HepG2 (cell line): ENCODE results near the gene LHFPL6. TPM values are rescaled to one million over a fixed set of nuclear protein-coding genes. Genes with fewer than 3 reads are reported as not detected.

Experiments used
- ATAC-seq: fragments of 200-7000 bp; cut with Tn5 transposase; 3 replicates; pipeline ENCODE4 v1.9.1; 2020; ENCODE audit warnings: mild to moderate bottlenecking, moderate library complexity
- BruUV-seq: library from RNA; stranded (reverse); fragments of 400-500 nt; replicated peaks from 2 replicates; lab custom pipeline; 2021; lab: Mats Ljungman, UMichigan
- CTCF ChIA-PET: fragments of 300-600 bp; formaldehyde crosslinking; extraction: SDS; loops from one replicate; lab custom pipeline; 2021; ENCODE audit warnings: low total read pairs, inconsistent platforms, low intra/inter-chr PET ratio; lab: Yijun Ruan, JAX
- POLR2A ChIA-PET: fragments of 350-600 bp; sonication (Branson Sonifier 250); formaldehyde crosslinking; loops from one replicate; lab custom pipeline; 2020; ENCODE audit warnings: antibody characterized with exemption, inconsistent platforms; lab: Yijun Ruan, JAX
- DNase-seq: peaks from one replicate; pipeline ENCODE4 v3.0.0-alpha.2; 2015; ENCODE audit warnings: low spot score
- FAIRE-seq: peaks from 3 replicates; lab custom pipeline; 2011; peaks lifted over from hg19 to GRCh38; lab: Jason Lieb, UNC
- H2AFZ ChIP-seq: one replicate; pipeline ENCODE4 v1.6.1; 2011; ENCODE audit warnings: low read length, inconsistent platforms
- H3K27ac ChIP-seq: fragments of 300-600 bp; 3 replicates; pipeline ENCODE4 v1.8.0; 2011; ENCODE audit warnings: mixed run types, mild to moderate bottlenecking, mixed read lengths, low read length, inconsistent platforms; ENCODE audit not compliant: insufficient read depth; ENCODE audit errors: extremely low read length
- H3K27me3 ChIP-seq, 2 experiments: fragments of 200-600 bp in 1 of 2; 2 replicates in 1 of 2; 3 replicates in 1 of 2; pipeline versions ENCODE4 v1.6.0 to v1.8.0; 2011; ENCODE audit warnings: low read length in 2 of 2, mild to moderate bottlenecking in 2 of 2, moderate library complexity in 2 of 2, inconsistent platforms in 1 of 2; ENCODE audit not compliant: insufficient read depth in 2 of 2, control insufficient read depth in 1 of 2
- H3K36me3 ChIP-seq, 2 experiments: fragments of 200-600 bp in 1 of 2; replicated peaks in 1 of 2; 2 replicates in 1 of 2; 3 replicates in 1 of 2; pipeline versions ENCODE4 v1.5.1 to v1.8.0; 2011; ENCODE audit warnings: low read length in 2 of 2, inconsistent platforms in 1 of 2; ENCODE audit not compliant: insufficient read depth in 2 of 2, control insufficient read depth in 1 of 2
- H3K4me1 ChIP-seq: 2 replicates; pipeline ENCODE4 v1.5.1; 2012; ENCODE audit warnings: low read length, inconsistent platforms; ENCODE audit not compliant: insufficient read depth
- H3K4me2 ChIP-seq: 2 replicates; pipeline ENCODE4 v1.6.0; 2011; ENCODE audit warnings: low read depth, low read length, inconsistent platforms
- H3K4me3 ChIP-seq, 3 experiments: fragments of 200-600 bp in 1 of 3; sonication (generic), shearing (Covaris generic) in 1 of 3; replicated peaks in 1 of 3; 2 replicates each; pipeline ENCODE4 v1.5.1; 2011 to 2016; ENCODE audit warnings: low read length in 3 of 3, inconsistent platforms in 2 of 3, low read depth in 2 of 3, mild to moderate bottlenecking in 2 of 3, control low read depth in 1 of 3, mixed read lengths in 1 of 3; ENCODE audit not compliant: insufficient read depth in 1 of 3
- H3K79me2 ChIP-seq: one replicate; pipeline ENCODE4 v1.6.1; 2011; ENCODE audit warnings: low read length, inconsistent platforms; ENCODE audit not compliant: insufficient read depth
- H3K9ac ChIP-seq: 2 replicates; pipeline ENCODE4 v1.6.0; 2011; ENCODE audit warnings: mild to moderate bottlenecking, low read depth, low read length, inconsistent platforms; ENCODE audit not compliant: insufficient read depth
- H3K9me3 ChIP-seq: 2 replicates; pipeline ENCODE4 v1.5.1; 2012; ENCODE audit warnings: mild to moderate bottlenecking, low read length
- H4K20me1 ChIP-seq: 2 replicates; pipeline ENCODE4 v1.6.0; 2011; ENCODE audit warnings: inconsistent platforms, mild to moderate bottlenecking, low read length, moderate library complexity; ENCODE audit not compliant: insufficient read depth
- CREB1 ChIP-seq, 2 experiments: fragments of 450-650 bp in 1 of 2; IDR thresholded peaks; 2 replicates each; pipeline ENCODE4 v1.6.1; 2016 to 2017; ENCODE audit warnings: control low read depth in 1 of 2, mild to moderate bottlenecking in 1 of 2, missing compliant biosample characterization in 1 of 2, missing genetic modification characterization in 1 of 2
- SAFB2 ChIP-seq: sonication (generic); formaldehyde crosslinking; IDR thresholded peaks from 2 replicates; pipeline ENCODE4 v1.5.1; 2020; ENCODE audit warnings: missing genetic modification reagents, low read depth, mild to moderate bottlenecking, borderline replicate concordance
- ZBTB46 ChIP-seq: sonication (generic); formaldehyde crosslinking; IDR thresholded peaks from 2 replicates; pipeline ENCODE4 v1.4.0; 2020; ENCODE audit warnings: mild to moderate bottlenecking, missing genetic modification reagents, borderline replicate concordance
- ZNF276 ChIP-seq: sonication (generic); formaldehyde crosslinking; IDR thresholded peaks from 2 replicates; pipeline ENCODE4 v1.4.0; 2020; ENCODE audit warnings: mild to moderate bottlenecking, low read depth, missing genetic modification reagents
- ZNF761 ChIP-seq: sonication (generic); formaldehyde crosslinking; conservative IDR thresholded peaks from 2 replicates; pipeline ENCODE4 v1.4.0; 2020; ENCODE audit warnings: mild to moderate bottlenecking, missing genetic modification reagents
- WGBS: methylation state at CpG from one replicate; pipeline ENCODE4 v1.1.6; 2017; ENCODE audit warnings: low lambda C conversion rate; 5-methylcytosine and 5-hydroxymethylcytosine counted together
- in situ Hi-C: cut with HindIII; loops from 2 replicates; pipeline ENCODE4 v1.10.0; 2017; ENCODE audit warnings: low pct_unique_long_range_greater_than_20kb; ENCODE audit not compliant: extremely low pct_ligation_motif_present
- intact Hi-C: fragments of 100-400 bp; cut with micrococcal nuclease; formaldehyde crosslinking; loops from one replicate; pipeline ENCODE4 v1.10.0; 2022; ENCODE audit not compliant: unreplicated experiment
- polyA plus RNA-seq, 8 experiments: library from polyadenylated mRNA; depleted of rRNA in 3 of 8; stranded (reverse) in 7 of 8; unstranded in 1 of 8; fragments of >200 nt; fragmentation: Illumina TruSeq in 4 of 8; extraction: Trizol in 4 of 8; gene quantifications; 2 replicates each; pipeline versions ENCODE4 v1.2.1 to v1.2.3, GENCODE V29; 2011 to 2016; ENCODE audit warnings: low read depth in 4 of 8, missing spikeins in 1 of 8, mixed read lengths in 1 of 8; ENCODE audit not compliant: insufficient read depth in 1 of 8
- total RNA-seq, 5 experiments: library from RNA; depleted of rRNA; stranded (reverse); fragments of >200 nt; fragmentation: Illumina TruSeq; extraction: Trizol; gene quantifications; 2 replicates each; pipeline ENCODE4 v1.2.3, GENCODE V29; 2016; ENCODE audit warnings: low read depth in 1 of 5

LHFPL6 gene
- total and polyA plus RNA-seq, 2 of the 13 experiments (the other 11 are each of a cell fraction or from before 2014, with no cell fraction given), result not detected

GRCh38 chr13:39501702-39502324, 101.2 kb downstream of the LHFPL6 start:
- 33% methylated on average over 3 of the region's 3 CpGs for WGBS
- ATAC-seq (no peak), DNase-seq (no peak), FAIRE-seq (no peak)
- TF ChIP-seq ZBTB46 (CRISPR knock-in tag) (no peak), ZNF761 (CRISPR knock-in tag) (no peak), CREB1 (IDR thresholded peaks at IDR 0.05) (no peak), CREB1 (CRISPR knock-in tag; IDR thresholded peaks at IDR 0.05) (no peak), ZNF276 (CRISPR knock-in tag) (no peak), SAFB2 (CRISPR knock-in tag) (no peak)
- H3K4me1 ChIP-seq, result peaks cover 8% of the 10 kb centered on the region; the same call in 1 of the 2 replicates
- CTCF ChIA-PET, result no interaction called here
- no peaks in the 10 kb centered on the region for H4K20me1 ChIP-seq
- H3K27ac ChIP-seq, result no peak overlapping the region
- no peak overlapping the region for H3K4me2 ChIP-seq
- intact Hi-C loops (no loop called here), in situ Hi-C loops (no loop called here)
- no peaks in the 10 kb centered on the region for H3K36me3 ChIP-seq
- no peaks in the 10 kb centered on the region for H3K9me3 ChIP-seq
- no TSS peak for BruUV-seq
- POLR2A ChIA-PET, result no interaction called here
- H3K4me3 ChIP-seq, result no peak overlapping the region
- H3K27me3 ChIP-seq, result no peaks in the 10 kb centered on the region
- no peak overlapping the region for H3K9ac ChIP-seq
- no peak overlapping the region for H2AFZ ChIP-seq
- H3K79me2 ChIP-seq, result no peaks in the 10 kb centered on the region
